K562 (cell line): ENCODE measurements around the gene HSF2.

Source experiments
- JUND ChIP-seq, 2 experiments: IDR thresholded peaks; 2 replicates in 1 of 2; 3 replicates in 1 of 2; pipeline ENCODE4 v1.6.1; 2011; ENCODE audit warnings: borderline replicate concordance in 2 of 2, low read depth in 2 of 2, low read length in 2 of 2, improper control_type of control experiment in 1 of 2, missing biosample characterization in 1 of 2, missing genetic modification characterization in 1 of 2, missing genetic modification reagents in 1 of 2
- SIN3A ChIP-seq, 2 experiments: fragments of 150-350 bp in 1 of 2; IDR thresholded peaks; 2 replicates each; pipeline ENCODE4 v1.6.1; 2011 to 2016; ENCODE audit warnings: borderline replicate concordance in 2 of 2, low read depth in 2 of 2, low read length in 2 of 2, mild to moderate bottlenecking in 2 of 2, moderate library complexity in 2 of 2; ENCODE audit not compliant: control insufficient read depth in 1 of 2
- SP1 ChIP-seq: sonication (generic); formaldehyde crosslinking; IDR thresholded peaks from 2 replicates; pipeline ENCODE4 v1.8.1; 2022; ENCODE audit warnings: mild to moderate bottlenecking, missing genetic modification reagents
- TAF7 ChIP-seq: fragments of 450-650 bp; IDR thresholded peaks from 2 replicates; pipeline ENCODE4 v1.6.1; 2016; ENCODE audit warnings: missing genetic modification characterization, missing compliant biosample characterization
- ZNF444 ChIP-seq: fragments of 250-450 bp; sonication (Bioruptor Pico); IDR thresholded peaks from 2 replicates; pipeline ENCODE4 v1.4.0; 2020; ENCODE audit warnings: mild to moderate bottlenecking, moderate library complexity

GRCh38 chr6:122361314-122361979 lies 38.0 kb upstream of the HSF2 start:
- TF ChIP-seq SP1 (CRISPR knock-in tag) (no peak), SIN3A (IDR thresholded peaks at IDR 0.05; ENCODE audit: borderline replicate concordance in 2 of 2, control insufficient read depth in 1 of 2, low read depth in 2 of 2, low read length in 2 of 2) (no peak), ZNF444 (CRISPR knock-in tag) (no peak), JUND (IDR thresholded peaks at IDR 0.05; ENCODE audit: borderline replicate concordance, low read depth, low read length) (no peak), JUND (tag; IDR thresholded peaks at IDR 0.05; ENCODE audit: borderline replicate concordance, low read depth, low read length) (no peak), TAF7 (tag) (no peak)
